ENCODE measurements around the gene B4GALT2.
A peak's percentile ranks its signal among the peaks of the same experiment; 100 is the strongest.

B4GALT2 gene

GRCh38 chr1:43984855-43985254, 5.8 kb downstream of the B4GALT2 start:
- no peak for DNase-seq
- no peak for ATAC-seq

GRCh38 chr1:43985984-43986595, 7.1 kb downstream of the B4GALT2 start:
- ATAC-seq (no peak), DNase-seq (no peak)

- ATAC-seq (no peak), DNase-seq (no peak)
Measured at GRCh38 chr1:43986712-43987111, 7.7 kb downstream of the B4GALT2 start.

- ATAC-seq (no peak), DNase-seq (no peak)
Measured at GRCh38 chr1:43987159-43987902, 8.3 kb downstream of the B4GALT2 start.

GRCh38 chr1:43990271-43991199, 11.5 kb downstream of the B4GALT2 start:
- DNase-seq (peak; percentile 18), ATAC-seq (no peak)

- no peak for DNase-seq
- ATAC-seq = no peak
Measured at GRCh38 chr1:43991200-43991475, 12.1 kb downstream of the B4GALT2 start.

GRCh38 chr1:43991476-43992231, 12.6 kb downstream of the B4GALT2 start, which contains the start of gene CCDC24:
CCDC24 (plus strand) TSS chr1:43991599; CDS start chr1:43991879, 280 bp downstream.
- DNase-seq (peak; percentile 82), ATAC-seq (peak; percentile 84)

GRCh38 chr1:43992232-43992995, 13.4 kb downstream of the B4GALT2 start:
- DNase-seq (no peak), ATAC-seq (no peak)

GRCh38 chr1:43993206-43993914, 14.3 kb downstream of the B4GALT2 start:
- no peak for ATAC-seq

GRCh38 chr1:43994071-43994470, 15.1 kb downstream of the B4GALT2 start:
- DNase-seq (no peak), ATAC-seq (no peak)

More at GRCh38 chr1:43993206-43993914, 14.3 kb downstream of the B4GALT2 start:
- no peak for DNase-seq

GRCh38 chr1:43994794-43995790, 16.1 kb downstream of the B4GALT2 start:
- ATAC-seq (no peak), DNase-seq (peak; percentile 27)

- no peak for ATAC-seq
- no peak for DNase-seq
Measured at GRCh38 chr1:43995984-43996732, 17.1 kb downstream of the B4GALT2 start.

- no peak for ATAC-seq
Measured at GRCh38 chr1:43996733-43997115, 17.7 kb downstream of the B4GALT2 start.

GRCh38 chr1:43997295-43997999, 18.4 kb downstream of the B4GALT2 start:
- ATAC-seq = no peak
- DNase-seq = no peak

More at GRCh38 chr1:43996733-43997115, 17.7 kb downstream of the B4GALT2 start:
- no peak for DNase-seq

GRCh38 chr1:43998000-43998378, 19.0 kb downstream of the B4GALT2 start:
- DNase-seq (no peak), ATAC-seq (no peak)

- no peak for DNase-seq
- no peak for ATAC-seq
Measured at GRCh38 chr1:43999455-43999854, 20.4 kb downstream of the B4GALT2 start.

- no peak for ATAC-seq
Measured at GRCh38 chr1:44000122-44000665, 21.2 kb downstream of the B4GALT2 start.

GRCh38 chr1:44002165-44002564, 23.2 kb downstream of the B4GALT2 start:
- DNase-seq (no peak), ATAC-seq (no peak)

More at GRCh38 chr1:44000122-44000665, 21.2 kb downstream of the B4GALT2 start:
- no peak for DNase-seq

Measured in stimulated activated naive CD8-positive, alpha-beta T cell treated with anti-CD3 and anti-CD28 coated beads, Interleukin-15, Interleukin-2, amounts not matched to agents 100 U/mL and 50 U/mL, for 24 hours (primary cell).